ENCODE measurements around the gene NAGPA.

The NAGPA gene

DNA sequence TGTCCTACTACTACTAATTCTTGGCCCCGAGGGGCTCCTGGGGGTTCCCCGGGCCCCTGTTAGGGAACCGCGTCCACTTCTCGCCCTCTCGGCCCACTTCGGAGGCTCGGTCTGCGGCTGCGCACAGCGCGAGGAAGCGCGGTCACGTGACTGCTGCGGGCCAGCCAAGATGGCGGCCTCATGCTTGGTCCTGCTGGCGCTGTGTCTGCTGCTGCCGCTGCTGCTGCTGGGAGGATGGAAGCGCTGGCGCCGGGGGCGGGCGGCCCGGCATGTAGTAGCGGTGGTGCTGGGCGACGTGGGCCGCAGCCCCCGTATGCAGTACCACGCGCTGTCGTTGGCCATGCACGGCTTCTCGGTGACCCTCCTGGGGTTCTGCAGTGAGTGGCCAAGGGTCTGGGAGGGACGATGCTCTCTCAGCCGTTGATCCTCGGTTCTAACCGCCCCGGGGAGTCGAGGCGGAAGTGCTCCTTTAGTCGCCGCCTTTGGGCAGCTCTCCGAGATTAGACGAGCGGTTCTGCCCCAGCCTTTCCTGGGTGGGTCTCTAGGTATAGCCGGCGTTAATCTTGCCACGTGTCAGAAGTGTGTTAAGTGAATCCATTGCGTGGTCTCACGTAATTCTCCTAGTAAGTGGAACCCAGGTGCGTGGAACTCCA is 38.1 kb upstream of the NAGPA start, which contains the start of gene ALG1:
ALG1 (plus strand) TSS at position 163 of the 653 bp plus-strand sequence; CDS start at position 170, 7 bp downstream.
- Histone ChIP-seq H3K27me3 (ENCODE audit: insufficient read depth, low read length) (no peaks in the 10 kb centered on the region), H3K36me3 (ENCODE audit: insufficient read depth, low read length) (peaks cover 4% of the 10 kb centered on the region; the same call in 1 of the 2 replicates), H3K4me3 (ENCODE audit: low read depth, low read length) (peak within 1 kb of the TSS; percentile 87), H2AFZ (ENCODE audit: low read length, unreplicated experiment) (peak within 1 kb of the TSS; percentile 100), H3K27ac (ENCODE audit: low read depth, low read length) (peak within 1 kb of the TSS; percentile 68), H3K4me1 (ENCODE audit: control insufficient read depth, insufficient read depth, low read length, unreplicated experiment) (peaks cover 18% of the 10 kb centered on the region), H3K79me2 (ENCODE audit: control insufficient read depth, insufficient read depth, low read length, unreplicated experiment) (peaks cover 16% of the 10 kb centered on the region)

DNA sequence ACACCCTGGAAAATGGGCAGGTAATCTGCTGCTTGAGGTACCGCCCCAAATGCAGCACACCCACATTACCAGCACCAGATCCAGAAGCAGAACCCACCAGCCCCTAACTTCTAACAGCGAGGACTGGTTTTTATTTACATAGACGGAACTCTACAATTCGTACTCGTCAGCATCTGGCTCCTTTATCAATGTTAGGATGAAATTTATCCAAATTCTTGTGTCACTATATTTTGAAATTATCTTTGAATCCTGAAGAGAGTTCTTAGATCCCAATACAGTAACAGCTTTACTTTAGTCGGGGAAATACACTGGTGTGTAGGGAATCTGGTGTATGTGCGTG is 37.6 kb upstream of the NAGPA start:
- Histone ChIP-seq H2AFZ (ENCODE audit: low read length, unreplicated experiment) (peak overlapping the region; percentile 100), H3K79me2 (ENCODE audit: control insufficient read depth, insufficient read depth, low read length, unreplicated experiment) (peaks cover 16% of the 10 kb centered on the region), H3K27me3 (ENCODE audit: insufficient read depth, low read length) (no peaks in the 10 kb centered on the region), H3K27ac (ENCODE audit: low read depth, low read length) (peak overlapping the region; percentile 68), H3K36me3 (ENCODE audit: insufficient read depth, low read length) (peaks cover 3% of the 10 kb centered on the region; the same call in 1 of the 2 replicates), H3K4me1 (ENCODE audit: control insufficient read depth, insufficient read depth, low read length, unreplicated experiment) (peaks cover 18% of the 10 kb centered on the region), H3K4me3 (ENCODE audit: low read depth, low read length) (peak overlapping the region; percentile 87)

DNA sequence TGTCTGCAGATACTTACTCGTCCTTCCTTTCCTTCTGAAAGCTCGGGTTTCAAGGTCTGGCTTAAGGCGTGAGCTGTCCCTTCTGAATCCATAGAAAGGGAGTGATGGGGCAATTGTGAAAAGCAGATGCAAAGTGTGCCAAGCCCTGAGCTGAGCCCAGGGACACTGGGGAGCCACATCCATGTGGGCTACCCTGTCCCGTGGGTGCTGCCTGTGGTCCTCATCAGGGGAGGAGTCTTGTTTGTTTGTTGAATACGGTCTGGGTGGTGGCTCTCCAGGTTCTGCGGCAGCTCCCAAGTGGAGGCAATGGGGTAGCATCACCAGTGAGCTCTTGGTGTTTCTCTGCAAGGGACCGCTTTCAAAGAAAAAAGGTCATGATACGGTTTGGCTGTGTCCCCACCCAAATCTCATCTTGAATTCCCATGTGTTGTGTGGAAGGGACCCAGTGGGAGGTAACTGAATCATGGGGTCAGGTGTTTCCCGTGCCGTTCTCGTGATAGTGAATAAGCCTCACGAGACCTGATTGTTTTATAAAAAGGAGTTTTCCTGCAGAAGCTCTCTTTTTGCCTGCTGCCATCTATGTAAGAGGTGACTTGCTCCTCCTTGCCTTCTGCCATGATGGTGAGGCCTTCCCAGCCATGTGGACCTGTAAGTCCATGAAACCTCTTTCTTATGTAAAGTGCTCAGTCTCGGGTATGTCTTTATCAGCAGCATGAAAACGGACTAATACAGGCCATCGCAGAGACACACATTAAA is 36.9 kb upstream of the NAGPA start:
- Histone ChIP-seq H3K36me3 (ENCODE audit: insufficient read depth, low read length) (no peaks in the 10 kb centered on the region), H2AFZ (ENCODE audit: low read length, unreplicated experiment) (peak overlapping the region; percentile 100), H3K4me1 (ENCODE audit: control insufficient read depth, insufficient read depth, low read length, unreplicated experiment) (peaks cover 18% of the 10 kb centered on the region), H3K79me2 (ENCODE audit: control insufficient read depth, insufficient read depth, low read length, unreplicated experiment) (peaks cover 16% of the 10 kb centered on the region), H3K27me3 (ENCODE audit: insufficient read depth, low read length) (peaks cover 4% of the 10 kb centered on the region; the same call in 1 of the 2 replicates), H3K27ac (ENCODE audit: low read depth, low read length) (no peak overlapping the region), H3K4me3 (ENCODE audit: low read depth, low read length) (no peak overlapping the region)

DNA sequence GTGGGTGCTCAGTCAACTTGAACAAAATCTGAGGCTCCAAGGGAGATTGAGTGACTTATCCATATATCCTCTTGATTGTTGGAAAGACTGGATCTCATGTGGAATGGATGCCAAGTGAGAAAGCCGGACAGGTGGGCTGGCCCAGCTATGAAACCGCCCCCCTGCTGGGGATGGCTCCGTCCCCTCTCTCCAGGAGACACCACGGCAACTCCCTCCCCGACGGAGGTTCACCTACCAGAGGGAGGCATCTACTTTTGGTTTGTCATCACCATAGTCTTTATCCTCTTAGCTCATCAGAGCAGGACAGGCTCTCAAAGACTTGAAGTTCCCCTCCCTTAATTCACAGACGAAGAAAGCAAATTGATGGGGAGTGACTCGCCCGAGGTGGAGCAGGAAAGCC is 36.1 kb upstream of the NAGPA start:
- H3K27ac ChIP-seq (ENCODE audit: low read depth, low read length), result no peak overlapping the region
- peaks cover 7% of the 10 kb centered on the region; the same call in 1 of the 2 replicates for H3K27me3 ChIP-seq (ENCODE audit: insufficient read depth, low read length)
- peaks cover 16% of the 10 kb centered on the region for H3K79me2 ChIP-seq (ENCODE audit: control insufficient read depth, insufficient read depth, low read length, unreplicated experiment)
- no peak overlapping the region for H3K4me3 ChIP-seq (ENCODE audit: low read depth, low read length)
- H3K4me1 ChIP-seq (ENCODE audit: control insufficient read depth, insufficient read depth, low read length, unreplicated experiment), result peaks cover 18% of the 10 kb centered on the region
- H3K36me3 ChIP-seq (ENCODE audit: insufficient read depth, low read length), result no peaks in the 10 kb centered on the region
- H2AFZ ChIP-seq (ENCODE audit: low read length, unreplicated experiment), result no peak overlapping the region

DNA sequence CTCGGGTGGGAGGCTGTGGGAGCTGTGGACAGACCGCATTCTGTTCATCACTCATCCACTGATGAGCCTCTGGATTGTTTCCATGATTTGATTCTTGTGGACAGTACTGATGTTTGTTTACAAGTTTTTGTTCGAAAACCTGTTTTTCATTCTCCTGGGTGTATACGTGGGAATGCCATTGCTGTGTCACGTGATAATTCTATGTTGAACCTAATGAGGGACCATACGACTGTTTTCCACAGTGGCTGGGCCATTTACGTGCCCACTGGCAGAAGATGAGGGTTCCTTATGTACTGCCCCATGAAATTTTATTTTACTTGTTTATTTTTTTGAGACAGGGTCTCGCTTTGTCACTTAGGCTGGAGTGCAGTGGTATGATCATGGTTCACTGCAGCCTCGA is 35.3 kb upstream of the NAGPA start:
- Histone ChIP-seq H3K27ac (ENCODE audit: low read depth, low read length) (no peak overlapping the region), H3K4me3 (ENCODE audit: low read depth, low read length) (no peak overlapping the region), H3K4me1 (ENCODE audit: control insufficient read depth, insufficient read depth, low read length, unreplicated experiment) (peaks cover 18% of the 10 kb centered on the region), H3K79me2 (ENCODE audit: control insufficient read depth, insufficient read depth, low read length, unreplicated experiment) (peaks cover 16% of the 10 kb centered on the region), H3K27me3 (ENCODE audit: insufficient read depth, low read length) (peaks cover 12% of the 10 kb centered on the region; the same call in 1 of the 2 replicates), H3K36me3 (ENCODE audit: insufficient read depth, low read length) (no peaks in the 10 kb centered on the region), H2AFZ (ENCODE audit: low read length, unreplicated experiment) (no peak overlapping the region)

DNA sequence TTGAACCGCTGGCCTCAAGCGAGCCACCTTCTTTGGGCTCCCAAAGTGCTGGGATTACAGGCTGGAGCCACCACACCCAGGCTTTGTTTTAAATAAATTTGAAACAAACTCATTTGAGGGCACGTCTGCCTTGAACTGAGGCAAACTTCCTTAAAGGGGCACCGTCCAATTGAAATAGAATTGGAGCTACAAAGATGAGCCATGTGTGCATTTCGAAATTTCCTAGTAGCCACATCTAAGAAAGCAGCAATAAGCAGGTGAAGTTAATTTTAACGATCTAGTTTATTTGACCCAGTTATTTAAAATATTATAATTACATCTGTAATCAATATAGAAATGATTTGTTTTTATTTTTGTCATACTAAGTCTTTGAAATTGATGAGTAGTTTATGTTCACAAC is 32.8 kb upstream of the NAGPA start:
- no peak overlapping the region for H2AFZ ChIP-seq (ENCODE audit: low read length, unreplicated experiment)
- peaks cover 21% of the 10 kb centered on the region; the same call in 1 of the 2 replicates for H3K27me3 ChIP-seq (ENCODE audit: insufficient read depth, low read length)
- H3K79me2 ChIP-seq (ENCODE audit: control insufficient read depth, insufficient read depth, low read length, unreplicated experiment), result no peaks in the 10 kb centered on the region
- peaks cover 5% of the 10 kb centered on the region for H3K4me1 ChIP-seq (ENCODE audit: control insufficient read depth, insufficient read depth, low read length, unreplicated experiment)
- H3K4me3 ChIP-seq (ENCODE audit: low read depth, low read length), result no peak overlapping the region
- no peaks in the 10 kb centered on the region for H3K36me3 ChIP-seq (ENCODE audit: insufficient read depth, low read length)
- H3K27ac ChIP-seq (ENCODE audit: low read depth, low read length), result no peak overlapping the region

DNA sequence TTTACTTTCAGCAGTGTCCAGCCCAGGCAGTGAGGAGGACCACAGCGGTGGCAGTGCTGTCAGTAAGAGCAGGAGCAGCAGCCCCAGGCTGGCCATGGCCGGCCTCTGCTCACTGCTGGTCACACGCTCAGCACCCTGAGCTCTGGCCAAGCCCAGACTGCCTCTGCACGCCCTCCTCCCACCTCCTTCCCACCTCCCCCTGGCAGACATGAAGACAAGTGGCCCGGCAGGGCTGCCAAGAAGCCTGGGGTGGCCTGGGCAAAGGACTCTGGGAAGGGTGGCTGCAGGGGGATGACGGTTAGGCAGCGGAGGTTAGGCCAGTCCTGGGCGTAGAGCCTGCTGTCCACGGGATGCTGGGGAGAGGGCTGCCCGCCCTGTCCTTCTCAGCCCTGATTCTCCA is 32.1 kb upstream of the NAGPA start, which contains the start of gene C16orf89:
C16orf89 (minus strand) TSS at position 144 of the 400 bp plus-strand sequence; CDS start at position 96, 48 bp downstream.
- Histone ChIP-seq H3K4me3 (ENCODE audit: low read depth, low read length) (no peak within 1 kb of the TSS), H3K4me1 (ENCODE audit: control insufficient read depth, insufficient read depth, low read length, unreplicated experiment) (no peaks in the 10 kb centered on the region), H3K27ac (ENCODE audit: low read depth, low read length) (no peak within 1 kb of the TSS), H3K36me3 (ENCODE audit: insufficient read depth, low read length) (no peaks in the 10 kb centered on the region), H3K27me3 (ENCODE audit: insufficient read depth, low read length) (peaks cover 21% of the 10 kb centered on the region; the same call in 1 of the 2 replicates), H2AFZ (ENCODE audit: low read length, unreplicated experiment) (no peak within 1 kb of the TSS), H3K79me2 (ENCODE audit: control insufficient read depth, insufficient read depth, low read length, unreplicated experiment) (no peaks in the 10 kb centered on the region)

DNA sequence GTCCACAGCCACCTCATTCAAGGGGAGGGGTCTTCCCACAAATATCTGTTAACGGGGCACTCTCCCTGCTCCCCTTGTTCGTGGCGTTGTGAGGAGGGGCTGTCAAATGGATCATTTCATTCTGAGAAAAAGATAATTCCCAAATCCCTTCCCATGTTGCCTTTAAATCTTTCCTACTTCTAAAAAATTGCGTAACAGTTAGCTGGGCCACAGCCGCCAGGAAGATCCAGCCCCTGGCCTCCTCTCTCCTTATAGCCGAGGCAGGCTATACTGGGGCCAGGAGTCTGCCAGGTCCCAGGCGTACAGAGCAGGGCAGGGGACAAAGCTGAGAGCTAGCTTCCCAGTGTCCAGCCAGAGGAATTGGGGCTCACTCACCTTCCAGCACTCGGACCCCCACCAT is 31.6 kb upstream of the NAGPA start:
- no peaks in the 10 kb centered on the region for H3K4me1 ChIP-seq (ENCODE audit: control insufficient read depth, insufficient read depth, low read length, unreplicated experiment)
- H3K4me3 ChIP-seq (ENCODE audit: low read depth, low read length), result no peak overlapping the region
- no peaks in the 10 kb centered on the region for H3K36me3 ChIP-seq (ENCODE audit: insufficient read depth, low read length)
- no peak overlapping the region for H2AFZ ChIP-seq (ENCODE audit: low read length, unreplicated experiment)
- H3K79me2 ChIP-seq (ENCODE audit: control insufficient read depth, insufficient read depth, low read length, unreplicated experiment), result no peaks in the 10 kb centered on the region
- H3K27ac ChIP-seq (ENCODE audit: low read depth, low read length), result no peak overlapping the region
- peaks cover 21% of the 10 kb centered on the region; the same call in 1 of the 2 replicates for H3K27me3 ChIP-seq (ENCODE audit: insufficient read depth, low read length)

DNA sequence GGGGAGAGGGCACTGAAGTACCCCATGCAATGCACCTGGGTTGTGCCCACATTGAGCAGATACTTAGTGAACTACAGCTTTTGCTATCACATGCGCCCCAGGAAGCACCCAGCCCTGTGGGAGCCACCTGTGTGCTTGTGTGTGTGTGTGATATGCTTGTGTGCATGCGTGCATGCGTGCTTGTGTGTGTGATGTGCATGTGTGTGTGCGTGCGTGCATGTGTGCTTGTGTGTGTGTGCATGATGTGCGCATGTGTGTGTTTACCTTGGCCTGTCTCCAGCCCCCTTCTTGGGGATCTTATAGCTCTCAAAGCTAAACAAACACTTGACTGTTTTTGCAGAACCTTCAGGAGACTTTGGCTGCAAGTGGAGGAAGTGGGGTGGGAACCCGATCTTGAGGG is 31.2 kb upstream of the NAGPA start:
- Histone ChIP-seq H3K27me3 (ENCODE audit: insufficient read depth, low read length) (peaks cover 21% of the 10 kb centered on the region; the same call in 1 of the 2 replicates), H3K36me3 (ENCODE audit: insufficient read depth, low read length) (no peaks in the 10 kb centered on the region), H3K79me2 (ENCODE audit: control insufficient read depth, insufficient read depth, low read length, unreplicated experiment) (no peaks in the 10 kb centered on the region), H3K4me3 (ENCODE audit: low read depth, low read length) (no peak overlapping the region), H3K4me1 (ENCODE audit: control insufficient read depth, insufficient read depth, low read length, unreplicated experiment) (no peaks in the 10 kb centered on the region), H3K27ac (ENCODE audit: low read depth, low read length) (no peak overlapping the region), H2AFZ (ENCODE audit: low read length, unreplicated experiment) (no peak overlapping the region)

DNA sequence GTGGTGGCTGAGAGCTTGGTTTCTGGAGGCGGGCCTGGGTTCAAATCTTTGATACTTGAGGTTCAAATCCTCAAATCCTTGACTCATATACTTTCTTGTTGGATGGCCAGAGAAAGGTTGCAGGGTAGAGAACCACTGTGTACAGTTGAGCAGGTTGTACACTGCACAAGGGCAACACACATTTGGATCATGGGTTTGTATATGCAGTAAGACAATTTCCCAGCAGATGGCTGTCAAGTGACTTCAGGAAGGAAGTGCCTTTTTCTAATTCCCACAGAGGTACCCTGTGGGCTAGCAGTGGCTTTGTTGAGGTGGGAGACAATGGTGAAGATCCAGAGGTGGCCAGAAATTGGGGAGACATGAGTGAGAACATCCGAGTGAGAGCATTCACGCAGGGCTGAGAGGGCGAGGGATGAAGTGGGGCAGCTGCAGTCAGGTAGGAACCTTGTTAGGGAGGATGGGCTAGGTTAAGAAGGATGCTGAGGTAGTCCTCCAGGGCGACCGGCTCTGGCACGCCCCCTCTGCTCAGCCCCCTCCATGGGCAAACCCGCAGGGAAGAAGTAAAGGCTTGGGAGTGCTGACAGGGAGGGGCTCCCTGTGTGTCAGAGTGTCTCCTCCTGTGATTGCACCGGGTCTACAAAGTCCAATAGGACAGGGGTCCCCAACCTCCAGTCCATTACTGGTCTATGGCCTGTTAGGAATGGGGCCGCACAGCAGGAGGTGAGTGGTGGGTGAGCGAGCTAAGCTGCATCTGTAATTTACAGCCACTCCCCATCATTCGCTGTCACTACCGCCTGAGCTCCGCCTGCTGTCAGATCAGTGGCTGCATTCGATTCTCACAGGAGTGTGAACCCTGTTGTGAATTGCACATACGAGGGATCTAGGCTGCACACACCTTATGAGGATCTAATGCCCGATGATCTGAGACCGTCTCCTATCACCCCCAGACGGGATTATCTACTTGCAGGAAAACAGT is 29.3 kb upstream of the NAGPA start:
- Histone ChIP-seq H2AFZ (ENCODE audit: low read length, unreplicated experiment) (no peak overlapping the region), H3K4me3 (ENCODE audit: low read depth, low read length) (no peak overlapping the region)

More for the DNA sequence above, 29.3 kb upstream of the NAGPA start:
- no peaks in the 10 kb centered on the region for H3K4me1 ChIP-seq (ENCODE audit: control insufficient read depth, insufficient read depth, low read length, unreplicated experiment)
- no peak overlapping the region for H3K27ac ChIP-seq (ENCODE audit: low read depth, low read length)
- no peaks in the 10 kb centered on the region for H3K36me3 ChIP-seq (ENCODE audit: insufficient read depth, low read length)
- no peaks in the 10 kb centered on the region for H3K79me2 ChIP-seq (ENCODE audit: control insufficient read depth, insufficient read depth, low read length, unreplicated experiment)
- peaks cover 21% of the 10 kb centered on the region; the same call in 1 of the 2 replicates for H3K27me3 ChIP-seq (ENCODE audit: insufficient read depth, low read length)

All from ACC112 (cell line).